Trophoblast cell (in vitro differentiated cells and primary cell): Measurements from ENCODE around the gene KCNK10.

Experiments used
- DNase-seq, 2 donors: peaks; one replicate each; pipeline ENCODE4 v3.0.0-alpha.2; 2016
- H2AFZ ChIP-seq: 2 replicates; pipeline ENCODE4 v1.6.1; 2013; ENCODE audit warnings: low read length, moderate library complexity, mild to moderate bottlenecking; ENCODE audit not compliant: insufficient read depth, poor library complexity
- H2AK5ac ChIP-seq: 2 replicates; pipeline ENCODE4 v1.6.1; 2013; ENCODE audit warnings: mild to moderate bottlenecking, low read length
- H2BK120ac ChIP-seq: 2 replicates; pipeline ENCODE4 v1.6.1; 2013; ENCODE audit warnings: low read length, mild to moderate bottlenecking, moderate library complexity; ENCODE audit not compliant: insufficient read depth, poor library complexity
- H2BK12ac ChIP-seq: 2 replicates; pipeline ENCODE4 v1.6.1; 2013; ENCODE audit warnings: mild to moderate bottlenecking, low read length, moderate library complexity
- H2BK5ac ChIP-seq: 2 replicates; pipeline ENCODE4 v1.6.1; 2013; ENCODE audit warnings: low read length, low read depth, moderate library complexity, mild to moderate bottlenecking; ENCODE audit not compliant: poor library complexity
- H3K14ac ChIP-seq: 2 replicates; pipeline ENCODE4 v1.6.1; 2013; ENCODE audit warnings: mild to moderate bottlenecking, low read length
- H3K18ac ChIP-seq: 2 replicates; pipeline ENCODE4 v1.6.1; 2013; ENCODE audit warnings: mild to moderate bottlenecking, low read length
- H3K23ac ChIP-seq: 2 replicates; pipeline ENCODE4 v1.6.1; 2013; ENCODE audit warnings: low read length
- H3K27ac ChIP-seq: 2 replicates; pipeline ENCODE4 v1.5.1; 2013; ENCODE audit warnings: low read depth, mild to moderate bottlenecking, inconsistent platforms, low read length, moderate library complexity
- H3K27me3 ChIP-seq: 2 replicates; pipeline ENCODE4 v1.6.1; 2013; ENCODE audit warnings: inconsistent platforms, mild to moderate bottlenecking, low read length, moderate library complexity; ENCODE audit not compliant: insufficient read depth
- H3K36me3 ChIP-seq, 2 experiments: 1 replicate in 1 of 2; 2 replicates in 1 of 2; pipeline ENCODE4 v1.6.1; 2013; ENCODE audit warnings: low read length in 2 of 2, mild to moderate bottlenecking in 2 of 2, moderate library complexity in 1 of 2; ENCODE audit not compliant: insufficient read depth in 2 of 2, control insufficient read depth in 1 of 2
- H3K4ac ChIP-seq: 2 replicates; pipeline ENCODE4 v1.6.1; 2013; ENCODE audit warnings: low read depth, mild to moderate bottlenecking, low read length, moderate library complexity
- H3K4me1 ChIP-seq, 2 experiments: 1 replicate in 1 of 2; 2 replicates in 1 of 2; pipeline ENCODE4 v1.6.1; 2013; ENCODE audit warnings: low read length in 2 of 2, mild to moderate bottlenecking in 2 of 2, moderate library complexity in 1 of 2; ENCODE audit not compliant: insufficient read depth in 2 of 2, control insufficient read depth in 1 of 2
- H3K4me2 ChIP-seq: 2 replicates; pipeline ENCODE4 v1.6.1; 2013; ENCODE audit warnings: inconsistent platforms, mild to moderate bottlenecking, low read length, moderate library complexity
- H3K4me3 ChIP-seq: 2 replicates; pipeline ENCODE4 v1.5.1; 2013; ENCODE audit warnings: mild to moderate bottlenecking, low read depth, low read length, inconsistent platforms
- H3K79me1 ChIP-seq: one replicate; pipeline ENCODE4 v1.6.1; 2013; ENCODE audit warnings: low read length
- H3K79me2 ChIP-seq: 2 replicates; pipeline ENCODE4 v1.6.1; 2013; ENCODE audit warnings: low read length, mild to moderate bottlenecking; ENCODE audit not compliant: control insufficient read depth, insufficient read depth, poor library complexity
- H3K9ac ChIP-seq: 2 replicates; pipeline ENCODE4 v1.6.1; 2013; ENCODE audit warnings: mild to moderate bottlenecking, low read length
- H3K9me3 ChIP-seq: 2 replicates; pipeline ENCODE4 v1.6.1; 2013; ENCODE audit warnings: low read depth, mild to moderate bottlenecking, control low read depth, inconsistent platforms, low read length; ENCODE audit not compliant: insufficient read depth
- H4K12ac ChIP-seq: 2 replicates; pipeline ENCODE4 v1.6.1; 2013; ENCODE audit warnings: low read depth, mild to moderate bottlenecking, low read length, moderate library complexity
- H4K8ac ChIP-seq: 2 replicates; pipeline ENCODE4 v1.6.1; 2013; ENCODE audit warnings: low read depth, mild to moderate bottlenecking, low read length, moderate library complexity
- H4K91ac ChIP-seq: one replicate; pipeline ENCODE4 v1.6.1; 2013; ENCODE audit warnings: low read depth, mild to moderate bottlenecking, low read length, moderate library complexity
- WGBS: extraction: QIAGEN DNeasy Blood & Tissue Kit; methylation state at CpG from one replicate; pipeline ENCODE4 v1.1.7; 2013; ENCODE audit warnings: missing lambda C conversion rate; ENCODE audit not compliant: insufficient read length, insufficient coverage; ENCODE audit errors: extremely low coverage; 5-methylcytosine and 5-hydroxymethylcytosine counted together

Gene KCNK10

GRCh38 chr14:88203291-88203690 is 119.8 kb downstream of the KCNK10 start:
- Histone ChIP-seq H3K23ac (no peak overlapping the region), H3K27ac (no peak overlapping the region), H4K91ac (no peak overlapping the region), H3K18ac (no peak overlapping the region), H3K79me1 (no peaks in the 10 kb centered on the region), H3K27me3 (no peaks in the 10 kb centered on the region), H3K4me1 (peaks cover 0 to 6% of the 10 kb centered on the region in 2 experiments), H3K14ac (no peak overlapping the region), H4K8ac (no peak overlapping the region), H3K9me3 (no peaks in the 10 kb centered on the region), H4K12ac (no peak overlapping the region), H3K4me3 (no peak overlapping the region), H3K36me3 (no peaks in the 10 kb centered on the region), H3K4me2 (no peak overlapping the region), H2BK120ac (no peak overlapping the region), H2AK5ac (no peak overlapping the region), H2BK12ac (no peak overlapping the region), H2BK5ac (no peak overlapping the region), H3K4ac (no peak overlapping the region), H2AFZ (no peak overlapping the region), H3K9ac (no peak overlapping the region), H3K79me2 (no peaks in the 10 kb centered on the region)
- no CpG with 5 or more reads among the region's 3 CpGs for whole genome bisulfite sequencing
- DNase-seq, result no peak

- no peak overlapping the region for H3K9ac ChIP-seq
- WGBS, result no CpG with 5 or more reads among the region's 4 CpGs
- H3K79me2 ChIP-seq, result no peaks in the 10 kb centered on the region
Observed at GRCh38 chr14:88202286-88202685, 120.8 kb downstream of the KCNK10 start.

GRCh38 chr14:88201851-88202250 is 121.2 kb downstream of the KCNK10 start:
- no peak overlapping the region for H2BK120ac ChIP-seq
- no peak overlapping the region for H4K91ac ChIP-seq
- H3K4ac ChIP-seq, result no peak overlapping the region
- H3K9ac ChIP-seq, result no peak overlapping the region
- no peak overlapping the region for H4K12ac ChIP-seq
- no peaks in the 10 kb centered on the region for H3K9me3 ChIP-seq
- H3K36me3 ChIP-seq, result no peaks in the 10 kb centered on the region
- H3K79me1 ChIP-seq, result no peaks in the 10 kb centered on the region
- H2BK5ac ChIP-seq, result no peak overlapping the region
- no peaks in the 10 kb centered on the region for H3K27me3 ChIP-seq
- H3K79me2 ChIP-seq, result no peaks in the 10 kb centered on the region
- no peak overlapping the region for H3K4me3 ChIP-seq
- H2BK12ac ChIP-seq, result no peak overlapping the region
- H3K23ac ChIP-seq, result no peak overlapping the region
- no peak for DNase-seq
- H3K4me2 ChIP-seq, result no peak overlapping the region
- H3K27ac ChIP-seq, result no peak overlapping the region
- no peak overlapping the region for H3K18ac ChIP-seq
- H4K8ac ChIP-seq, result no peak overlapping the region
- no peak overlapping the region for H2AFZ ChIP-seq
- no peak overlapping the region for H2AK5ac ChIP-seq
- no CpG with 5 or more reads among the region's 2 CpGs for WGBS
- H3K14ac ChIP-seq, result no peak overlapping the region
- peaks cover 0 to 6% of the 10 kb centered on the region in 2 experiments for H3K4me1 ChIP-seq

More at GRCh38 chr14:88202286-88202685, 120.8 kb downstream of the KCNK10 start:
- H3K4me2 ChIP-seq, result no peak overlapping the region
- no peak overlapping the region for H3K23ac ChIP-seq
- DNase-seq, result no peak
- no peak overlapping the region for H4K12ac ChIP-seq
- H2AFZ ChIP-seq, result no peak overlapping the region
- H2BK12ac ChIP-seq, result no peak overlapping the region
- H3K27me3 ChIP-seq, result no peaks in the 10 kb centered on the region
- no peak overlapping the region for H2BK5ac ChIP-seq
- H3K27ac ChIP-seq, result no peak overlapping the region
- peaks cover 0 to 6% of the 10 kb centered on the region in 2 experiments for H3K4me1 ChIP-seq
- no peak overlapping the region for H3K18ac ChIP-seq
- no peak overlapping the region for H4K91ac ChIP-seq
- no peak overlapping the region for H3K14ac ChIP-seq
- H3K4ac ChIP-seq, result no peak overlapping the region
- no peak overlapping the region for H2BK120ac ChIP-seq
- no peaks in the 10 kb centered on the region for H3K79me1 ChIP-seq
- H3K36me3 ChIP-seq, result no peaks in the 10 kb centered on the region
- H4K8ac ChIP-seq, result no peak overlapping the region
- no peak overlapping the region for H3K4me3 ChIP-seq
- no peaks in the 10 kb centered on the region for H3K9me3 ChIP-seq
- H2AK5ac ChIP-seq, result no peak overlapping the region

- H2BK12ac ChIP-seq, result no peak overlapping the region
- H2BK120ac ChIP-seq, result no peak overlapping the region
- no peak overlapping the region for H3K27ac ChIP-seq
- H3K79me2 ChIP-seq, result no peaks in the 10 kb centered on the region
- H3K23ac ChIP-seq, result no peak overlapping the region
- DNase-seq, result no peak
- H2BK5ac ChIP-seq, result no peak overlapping the region
- no peak overlapping the region for H3K4me3 ChIP-seq
- no peak overlapping the region for H4K12ac ChIP-seq
- H2AFZ ChIP-seq, result no peak overlapping the region
- H3K4me2 ChIP-seq, result no peak overlapping the region
- H3K4me1 ChIP-seq, result peaks cover 0 to 6% of the 10 kb centered on the region in 2 experiments
- H3K36me3 ChIP-seq, result no peaks in the 10 kb centered on the region
- no peaks in the 10 kb centered on the region for H3K79me1 ChIP-seq
- no peaks in the 10 kb centered on the region for H3K27me3 ChIP-seq
- H3K18ac ChIP-seq, result no peak overlapping the region
- no peaks in the 10 kb centered on the region for H3K9me3 ChIP-seq
- no CpG with 5 or more reads among the region's 1 CpG for WGBS
- no peak overlapping the region for H2AK5ac ChIP-seq
- no peak overlapping the region for H3K14ac ChIP-seq
- H3K9ac ChIP-seq, result no peak overlapping the region
- no peak overlapping the region for H4K8ac ChIP-seq
- H3K4ac ChIP-seq, result no peak overlapping the region
- no peak overlapping the region for H4K91ac ChIP-seq
Observed at GRCh38 chr14:88199882-88200281, 123.2 kb downstream of the KCNK10 start.
